ENCODE results near the gene PAPPA. TPM values are rescaled to one million over a fixed set of nuclear protein-coding genes. Genes with fewer than 3 reads are reported as not detected.
A peak's percentile ranks its signal among the peaks of the same experiment; 100 is the strongest.

Gene PAPPA
- total and polyA plus RNA-seq, 2 experiments from 2014 or later = 0.76 to 0.80 TPM

- Histone ChIP-seq H3K4me3 (no peak overlapping the region), H3K9me3 (ENCODE audit: low read depth) (no peaks in the 10 kb centered on the region), H3K27ac (no peak overlapping the region), H3K4me1 (ENCODE audit: low read depth) (peaks cover 10% of the 10 kb centered on the region), H3K36me3 (no peaks in the 10 kb centered on the region), H3K27me3 (no peaks in the 10 kb centered on the region)
- TF ChIP-seq CTCF (IDR thresholded peaks at IDR 0.05; ENCODE audit: low read depth, low read length) = peak; percentile 53
- no peak for DNase-seq (ENCODE audit: low read depth in 1 of 2, low spot score in 1 of 2)
These were observed 9.9 kb downstream of the PAPPA start for GRCh38 chr9:116163293-116164055.

GRCh38 chr9:116165912-116166311 is 12.3 kb downstream of the PAPPA start:
- H3K4me3 ChIP-seq = no peak overlapping the region
- peak in 1 of 2 donors; percentile 63 for DNase-seq (ENCODE audit: low read depth in 1 of 2, low spot score in 1 of 2)
- no peaks in the 10 kb centered on the region for H3K9me3 ChIP-seq (ENCODE audit: low read depth)
- H3K4me1 ChIP-seq (ENCODE audit: low read depth) = peaks cover 10% of the 10 kb centered on the region
- no peaks in the 10 kb centered on the region for H3K27me3 ChIP-seq
- TF ChIP-seq CTCF (IDR thresholded peaks at IDR 0.05; ENCODE audit: low read depth, low read length) = no peak
- H3K27ac ChIP-seq = no peak overlapping the region
- no peaks in the 10 kb centered on the region for H3K36me3 ChIP-seq

- DNase-seq (ENCODE audit: low read depth in 1 of 2, low spot score in 1 of 2) = no peak
- H3K36me3 ChIP-seq = no peaks in the 10 kb centered on the region
- H3K9me3 ChIP-seq (ENCODE audit: low read depth) = no peaks in the 10 kb centered on the region
These were observed 13.1 kb downstream of the PAPPA start for GRCh38 chr9:116166713-116167112.

GRCh38 chr9:116168231-116168630 is 14.6 kb downstream of the PAPPA start:
- no peak for DNase-seq (ENCODE audit: low read depth in 1 of 2, low spot score in 1 of 2)
- Histone ChIP-seq H3K9me3 (ENCODE audit: low read depth) (no peaks in the 10 kb centered on the region), H3K4me1 (ENCODE audit: low read depth) (peaks cover 10% of the 10 kb centered on the region), H3K36me3 (no peaks in the 10 kb centered on the region), H3K4me3 (no peak overlapping the region), H3K27me3 (peaks cover 4% of the 10 kb centered on the region), H3K27ac (no peak overlapping the region)
- TF ChIP-seq CTCF (IDR thresholded peaks at IDR 0.05; ENCODE audit: low read depth, low read length) = no peak

More at GRCh38 chr9:116166713-116167112, 13.1 kb downstream of the PAPPA start:
- H3K4me1 ChIP-seq (ENCODE audit: low read depth) = peaks cover 10% of the 10 kb centered on the region
- no peak overlapping the region for H3K4me3 ChIP-seq
- H3K27ac ChIP-seq = no peak overlapping the region
- TF ChIP-seq CTCF (IDR thresholded peaks at IDR 0.05; ENCODE audit: low read depth, low read length) = peak; percentile 37
- no peaks in the 10 kb centered on the region for H3K27me3 ChIP-seq

- peaks cover 4% of the 10 kb centered on the region for H3K27me3 ChIP-seq
- H3K27ac ChIP-seq = no peak overlapping the region
- no peaks in the 10 kb centered on the region for H3K36me3 ChIP-seq
- H3K9me3 ChIP-seq (ENCODE audit: low read depth) = no peaks in the 10 kb centered on the region
- DNase-seq (ENCODE audit: low read depth in 1 of 2, low spot score in 1 of 2) = no peak
- H3K4me3 ChIP-seq = no peak overlapping the region
- H3K4me1 ChIP-seq (ENCODE audit: low read depth) = no peaks in the 10 kb centered on the region
- TF ChIP-seq CTCF (IDR thresholded peaks at IDR 0.05; ENCODE audit: low read depth, low read length) = no peak
These were observed 18.6 kb downstream of the PAPPA start for GRCh38 chr9:116172216-116172615.
